GM18502 (cell line): ENCODE measurements around the gene IGSF5.

Experiments
- ATAC-seq: cut with Tn5 transposase; IDR thresholded peaks from one replicate; pipeline ENCODE4 v1.9.1; 2021; ENCODE audit warnings: mild to moderate bottlenecking; ENCODE audit not compliant: unreplicated experiment, poor library complexity

Gene IGSF5

GRCh38 chr21:39809936-39810335 lies 65.0 kb downstream of the IGSF5 start:
- no peak for ATAC-seq

DNA sequence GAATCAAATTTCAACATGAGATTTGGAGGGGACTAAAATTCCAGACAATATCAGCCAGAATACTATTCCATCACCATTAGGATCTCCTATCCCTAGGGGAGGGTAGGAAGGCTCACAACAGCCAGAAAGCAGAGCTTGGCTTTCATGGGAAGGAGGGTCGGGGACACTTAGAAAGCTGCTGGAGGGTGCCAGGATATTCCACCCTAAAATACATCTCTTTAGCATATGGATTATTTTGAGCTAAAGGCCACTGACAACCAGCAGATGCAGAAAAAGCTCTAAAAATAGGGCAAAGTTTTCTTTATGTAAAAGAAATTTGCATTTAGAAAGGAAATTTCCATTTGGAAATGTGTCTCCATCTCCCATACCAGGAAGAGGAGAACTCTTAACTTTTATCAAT lies 68.0 kb downstream of the IGSF5 start:
- no peak for ATAC-seq

GRCh38 chr21:39818557-39818956 lies 73.6 kb downstream of the IGSF5 start:
- no peak for ATAC-seq

DNA sequence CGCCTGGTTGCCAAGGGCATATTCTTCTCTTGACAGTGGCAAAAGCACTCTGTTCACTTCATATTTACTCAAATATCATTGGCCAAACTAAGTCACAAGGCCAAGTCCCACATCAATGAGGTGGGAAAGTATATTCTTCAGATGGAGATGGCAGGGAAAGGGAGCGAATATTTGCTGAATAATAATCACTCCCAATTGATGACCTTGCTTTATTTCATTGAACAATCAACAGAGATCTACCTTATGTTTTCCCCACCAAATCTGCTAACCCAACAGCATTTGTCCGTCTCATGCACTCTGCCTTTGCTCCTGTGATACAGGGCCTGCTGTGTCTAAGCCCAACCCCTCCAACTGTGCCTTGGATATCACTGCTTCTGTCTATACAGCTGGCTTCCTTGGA lies 77.1 kb downstream of the IGSF5 start:
- no peak for ATAC-seq

GRCh38 chr21:39825250-39825649 lies 80.3 kb downstream of the IGSF5 start:
- ATAC-seq, result no peak

DNA sequence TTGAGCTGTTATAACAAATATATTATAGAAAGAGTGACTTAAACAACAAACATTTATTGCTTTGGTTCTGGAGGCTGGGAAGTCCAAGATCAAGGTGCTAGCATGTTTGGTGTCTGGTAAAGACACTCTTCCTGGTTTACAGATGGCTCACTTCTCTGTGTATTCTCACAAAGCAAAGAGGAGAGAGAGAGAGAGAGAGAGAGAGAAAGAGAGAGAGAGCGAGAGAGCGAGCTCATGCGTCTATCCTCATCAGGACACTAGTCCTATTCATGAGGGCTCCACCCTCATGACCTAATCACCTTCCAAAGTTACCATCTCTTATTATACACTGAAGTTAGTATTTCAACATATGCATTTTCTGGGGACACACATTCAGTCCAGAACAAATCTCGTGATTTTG lies 89.6 kb downstream of the IGSF5 start:
- ATAC-seq, result no peak

DNA sequence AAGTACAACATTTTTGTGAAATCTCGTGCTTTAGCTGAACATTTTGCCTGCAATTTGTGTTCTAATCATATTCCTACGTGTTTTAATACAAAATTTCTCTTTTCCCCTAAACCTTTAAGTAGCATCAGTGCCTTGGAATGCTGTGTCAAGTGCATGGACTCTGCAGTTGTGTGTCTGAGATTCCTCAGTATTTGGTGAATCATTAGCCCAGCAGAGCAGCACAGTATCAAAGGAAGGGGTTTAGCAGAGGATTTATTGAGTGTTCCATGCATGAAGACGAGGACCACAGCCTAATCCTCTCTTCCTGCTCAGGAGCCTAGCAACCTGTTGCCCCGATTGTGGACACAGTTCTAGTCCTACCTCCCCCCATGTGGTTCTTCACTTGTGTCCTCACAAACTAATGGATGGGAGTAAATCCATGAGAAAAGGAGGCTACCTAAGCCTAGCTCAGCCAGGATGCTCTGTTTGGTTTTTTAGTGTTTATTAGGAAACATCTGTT lies 92.9 kb downstream of the IGSF5 start:
- ATAC-seq, result no peak

DNA sequence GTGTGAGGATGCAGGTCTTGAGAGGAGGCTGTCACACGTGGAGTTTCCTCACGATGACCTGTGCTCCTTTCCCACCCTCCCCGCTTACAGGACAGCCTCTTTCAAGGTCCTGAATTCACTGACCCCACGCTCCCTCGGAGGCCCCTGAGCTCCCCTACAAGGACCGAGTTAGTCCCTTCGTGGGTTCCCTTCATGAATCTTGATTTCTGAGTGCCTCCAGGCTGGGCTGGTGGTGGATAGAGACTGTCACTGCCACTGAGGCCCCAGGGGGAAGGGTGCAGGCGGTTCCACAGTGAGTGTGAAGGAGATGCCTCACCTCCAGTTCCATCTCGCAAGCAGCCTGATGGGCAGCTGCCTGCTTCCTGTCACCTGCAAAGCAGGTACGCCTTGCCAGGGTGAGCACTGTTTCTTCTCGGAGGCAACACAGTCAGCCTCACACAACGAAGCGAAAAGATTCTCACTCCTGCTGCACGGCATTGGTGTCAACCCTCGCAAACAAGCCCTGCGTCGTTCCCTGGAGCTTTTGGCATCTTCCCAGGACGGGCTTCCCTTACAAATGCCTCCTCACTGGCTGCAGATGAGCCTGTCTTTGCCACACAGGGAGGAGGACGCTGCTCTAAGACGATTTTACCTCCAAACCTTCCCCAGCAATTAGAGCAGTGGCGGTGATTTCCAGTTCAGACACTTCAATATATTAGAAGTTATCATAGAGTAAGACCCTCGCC lies 95.6 kb downstream of the IGSF5 start:
- ATAC-seq, result no peak

DNA sequence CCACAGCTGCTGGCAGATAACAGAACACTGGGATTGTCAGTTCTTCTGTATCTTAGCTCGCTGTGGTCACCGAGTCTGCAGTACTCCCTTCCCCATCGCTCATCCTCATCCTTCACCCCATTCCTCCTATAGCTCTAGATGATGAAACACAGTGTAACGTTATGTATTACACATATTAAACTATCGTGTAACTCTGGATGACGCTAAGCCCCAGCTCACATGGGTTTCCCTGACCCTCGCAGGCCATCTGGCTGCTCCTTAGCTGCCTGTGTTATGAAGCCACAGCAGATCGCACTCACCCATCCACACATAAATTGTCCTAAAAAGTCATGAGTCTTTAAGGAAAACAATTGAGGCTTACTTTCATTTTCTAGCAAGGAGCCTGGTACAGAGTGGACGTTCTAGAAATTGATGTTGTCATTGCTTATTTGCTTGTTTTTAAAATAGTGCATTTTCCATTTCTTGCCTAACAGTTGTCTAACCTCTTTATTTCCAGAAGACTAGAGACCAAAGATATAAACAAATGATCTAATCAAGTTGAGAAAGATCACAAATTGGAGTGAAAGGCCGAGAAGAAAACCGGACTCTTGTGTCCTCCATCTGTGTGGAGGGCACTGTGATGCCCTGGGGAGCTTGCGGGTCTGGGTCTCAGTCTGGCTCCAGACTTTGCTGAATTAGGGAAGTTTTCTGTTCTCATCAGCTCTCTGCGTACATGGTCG lies 97.9 kb downstream of the IGSF5 start:
- ATAC-seq, result no peak

DNA sequence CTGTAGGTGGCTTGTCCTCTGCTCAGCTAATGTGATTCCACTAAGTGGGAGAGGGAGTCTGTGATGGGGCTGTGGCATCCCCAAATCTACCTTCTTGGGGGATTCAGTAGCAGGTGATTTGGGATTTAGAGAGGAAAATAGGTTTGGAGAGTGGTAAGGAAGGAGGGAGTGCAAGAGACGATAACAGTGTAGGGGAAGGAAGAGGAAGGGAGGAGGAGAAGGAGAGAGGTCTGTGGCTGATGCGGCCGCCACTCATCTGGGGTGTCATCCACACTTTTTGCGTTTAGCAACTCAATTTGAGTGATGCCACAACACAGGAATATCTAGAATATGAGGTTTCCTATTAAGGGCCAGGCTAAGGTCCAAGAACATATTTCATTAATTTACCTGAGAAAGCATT lies 98.5 kb downstream of the IGSF5 start:
- no peak for ATAC-seq

DNA sequence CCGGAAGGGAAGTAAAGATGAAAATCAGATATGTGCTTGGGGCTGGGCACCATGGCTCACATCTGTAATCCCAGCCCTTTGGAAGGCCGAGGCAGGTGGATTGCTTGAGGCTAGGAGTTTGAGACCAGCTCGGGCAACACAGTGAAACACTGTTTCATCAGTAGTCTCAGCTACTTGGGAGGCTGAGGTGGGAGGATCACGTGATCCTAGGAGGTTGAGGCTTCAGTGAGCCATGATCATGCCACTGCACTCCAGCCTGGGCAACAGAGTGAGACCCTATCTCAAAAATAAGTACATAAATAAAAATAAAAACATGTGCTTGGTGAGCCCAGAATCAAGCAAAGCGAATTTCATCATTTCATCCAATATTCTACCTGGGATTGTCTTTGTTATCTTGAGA lies 98.9 kb downstream of the IGSF5 start:
- ATAC-seq, result no peak

DNA sequence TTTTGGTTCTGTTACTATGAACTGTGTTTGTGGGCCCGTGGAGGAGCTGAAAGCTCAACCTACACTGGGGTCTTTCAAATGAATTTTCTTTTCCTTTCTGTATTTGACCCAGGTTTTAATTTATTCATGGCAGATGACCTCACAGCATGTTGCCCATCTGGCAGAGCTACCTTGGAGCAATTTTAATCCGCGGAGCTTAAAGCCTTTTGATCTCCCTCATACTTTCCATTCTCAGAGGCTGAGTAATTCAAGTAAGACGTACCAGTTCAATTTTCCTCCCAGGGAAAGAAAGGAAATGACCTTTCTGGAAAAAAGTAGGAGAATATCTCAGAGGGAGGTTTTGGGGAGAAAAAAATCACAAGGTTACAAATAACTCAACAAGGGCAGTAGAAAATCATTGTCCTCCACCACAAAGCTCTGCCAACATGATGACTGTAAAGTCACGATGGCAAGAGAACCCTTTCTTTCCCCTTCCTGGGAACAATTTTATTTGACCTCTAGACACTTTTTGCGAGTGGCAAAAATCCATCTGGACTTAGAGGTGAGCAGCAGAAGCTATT lies 100.7 kb downstream of the IGSF5 start:
- no peak for ATAC-seq

DNA sequence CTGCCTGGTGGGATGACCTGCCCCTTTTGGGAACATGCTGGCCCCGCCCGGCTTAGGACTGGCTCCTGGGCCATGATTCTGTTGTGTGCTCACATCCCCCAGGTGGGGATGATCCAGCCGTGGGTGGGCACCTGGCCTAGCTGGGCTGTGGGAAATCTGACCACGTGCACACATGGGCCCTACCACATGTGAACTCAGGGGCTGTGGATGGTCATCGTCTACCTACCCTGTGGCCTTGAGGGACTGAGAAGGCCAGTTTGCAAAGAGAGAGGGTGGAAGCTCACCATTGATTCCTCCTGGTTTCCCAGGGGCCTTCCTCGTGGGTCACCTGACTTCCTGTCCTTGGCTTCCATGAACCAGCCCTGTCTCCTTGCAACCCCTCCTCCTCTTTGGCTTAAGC lies 102.9 kb downstream of the IGSF5 start:
- no peak for ATAC-seq

DNA sequence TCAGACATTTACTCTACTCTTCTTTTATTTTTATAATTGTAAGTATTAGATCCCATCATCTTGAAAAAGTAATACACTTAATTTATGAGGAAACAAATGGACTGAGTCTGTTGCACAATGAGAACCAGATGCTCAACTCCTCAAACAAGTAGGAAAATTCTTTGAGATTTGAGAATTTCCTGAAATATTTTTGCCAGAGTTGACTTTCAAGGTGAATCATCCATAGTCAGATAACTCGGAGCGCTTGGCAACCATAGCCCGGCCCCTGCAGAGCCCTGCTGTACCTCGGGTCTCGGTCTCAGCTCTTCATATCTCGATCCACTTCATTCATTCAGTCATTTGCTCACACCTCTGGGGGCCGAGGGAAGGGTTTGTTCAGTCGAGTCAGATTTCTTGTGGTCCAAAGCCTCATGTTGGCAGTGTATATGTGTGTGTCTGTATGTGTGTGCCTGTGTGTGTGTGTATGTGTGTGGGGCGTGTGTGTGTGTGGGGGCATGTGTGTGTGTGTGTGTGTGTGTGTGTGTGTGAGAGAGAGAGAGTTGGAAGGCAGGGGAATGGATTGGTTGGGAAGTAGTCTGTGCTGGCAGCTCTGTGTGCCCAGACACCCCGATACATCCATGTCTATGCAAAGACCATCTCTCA lies 104.2 kb downstream of the IGSF5 start:
- ATAC-seq, result no peak

GRCh38 chr21:39850333-39850732 lies 105.3 kb downstream of the IGSF5 start:
- no peak for ATAC-seq

- no peak for ATAC-seq
Observed at GRCh38 chr21:39851002-39851618, 106.1 kb downstream of the IGSF5 start.
